Mesenchymal stem cell (in vitro differentiated cells and primary cell): Measurements from ENCODE around the gene AAK1.
A peak's percentile ranks its signal among the peaks of the same experiment; 100 is the strongest.

Experiments used
- DNase-seq: peaks from one replicate; pipeline ENCODE4 v3.0.0-alpha.2; 2013
- H2AFZ ChIP-seq: one replicate; pipeline ENCODE4 v1.6.1; 2013; ENCODE audit warnings: low read depth, mild to moderate bottlenecking, control low read depth, inconsistent platforms, low read length, moderate library complexity
- H2AK5ac ChIP-seq: 2 replicates; pipeline ENCODE4 v1.6.1; 2013; ENCODE audit warnings: low read length, moderate library complexity, mild to moderate bottlenecking, inconsistent platforms; ENCODE audit not compliant: severe bottlenecking
- H2BK120ac ChIP-seq: one replicate; pipeline ENCODE4 v1.6.1; 2013; ENCODE audit warnings: low read depth, mild to moderate bottlenecking, inconsistent platforms, low read length, moderate library complexity
- H2BK12ac ChIP-seq, 2 experiments: one replicate each; pipeline ENCODE4 v1.6.1; 2013; ENCODE audit warnings: inconsistent platforms in 2 of 2, low read length in 2 of 2, mild to moderate bottlenecking in 2 of 2, moderate library complexity in 2 of 2, control low read depth in 1 of 2
- H2BK15ac ChIP-seq: one replicate; pipeline ENCODE4 v1.6.1; 2013; ENCODE audit warnings: mild to moderate bottlenecking, low read depth, inconsistent platforms; ENCODE audit not compliant: poor library complexity, severe bottlenecking
- H2BK5ac ChIP-seq: 2 replicates; pipeline ENCODE4 v1.6.1; 2013; ENCODE audit warnings: low read depth, mild to moderate bottlenecking, low read length, control low read depth, inconsistent platforms; ENCODE audit not compliant: poor library complexity, severe bottlenecking
- H3K14ac ChIP-seq, 2 experiments: one replicate each; pipeline ENCODE4 v1.6.1; 2013; ENCODE audit warnings: inconsistent platforms in 2 of 2, low read length in 2 of 2, control low read depth in 1 of 2, mild to moderate bottlenecking in 1 of 2, moderate library complexity in 1 of 2
- H3K18ac ChIP-seq, 2 experiments: one replicate each; pipeline ENCODE4 v1.6.1; 2013; ENCODE audit warnings: inconsistent platforms in 2 of 2, low read length in 2 of 2, control low read depth in 1 of 2, low read depth in 1 of 2, mild to moderate bottlenecking in 1 of 2
- H3K23ac ChIP-seq, 2 experiments: one replicate each; pipeline ENCODE4 v1.6.1; 2013; ENCODE audit warnings: inconsistent platforms in 2 of 2, low read length in 2 of 2, mild to moderate bottlenecking in 2 of 2, moderate library complexity in 2 of 2, control low read depth in 1 of 2
- H3K27ac ChIP-seq: 2 replicates; pipeline ENCODE4 v1.5.1; 2013; ENCODE audit warnings: mild to moderate bottlenecking, moderate library complexity, low read length, control low read depth, inconsistent platforms; ENCODE audit not compliant: poor library complexity, severe bottlenecking
- H3K27me3 ChIP-seq, 2 experiments: 2 replicates each; pipeline versions ENCODE4 v1.6.1 to v1.7.0; 2013; ENCODE audit warnings: low read length in 2 of 2, mild to moderate bottlenecking in 2 of 2, moderate library complexity in 2 of 2, control low read depth in 1 of 2, inconsistent platforms in 1 of 2; ENCODE audit not compliant: control insufficient read depth in 1 of 2, insufficient read depth in 1 of 2
- H3K36me3 ChIP-seq, 2 experiments: 2 replicates each; pipeline versions ENCODE4 v1.6.1 to v1.7.0; 2013; ENCODE audit warnings: low read length in 2 of 2, control low read depth in 1 of 2, inconsistent platforms in 1 of 2, low read depth in 1 of 2, mild to moderate bottlenecking in 1 of 2; ENCODE audit not compliant: insufficient read depth in 2 of 2, control insufficient read depth in 1 of 2
- H3K4ac ChIP-seq, 2 experiments: one replicate each; pipeline ENCODE4 v1.6.1; 2013; ENCODE audit warnings: inconsistent platforms in 2 of 2, low read length in 2 of 2, mild to moderate bottlenecking in 2 of 2, moderate library complexity in 2 of 2, control low read depth in 1 of 2, low read depth in 1 of 2
- H3K4me1 ChIP-seq: 2 replicates; pipeline ENCODE4 v1.6.1; 2013; ENCODE audit warnings: low read depth, low read length, control low read depth; ENCODE audit not compliant: control insufficient read depth, insufficient read depth
- H3K4me2 ChIP-seq: 2 replicates; pipeline ENCODE4 v1.6.1; 2013; ENCODE audit warnings: low read length, mild to moderate bottlenecking, inconsistent platforms; ENCODE audit not compliant: poor library complexity, severe bottlenecking
- H3K4me3 ChIP-seq, 2 experiments: 2 replicates each; pipeline versions ENCODE4 v1.5.1 to v1.7.0; 2013; ENCODE audit warnings: low read length in 2 of 2, mild to moderate bottlenecking in 2 of 2, control low read depth in 1 of 2, low read depth in 1 of 2; ENCODE audit not compliant: insufficient read depth in 1 of 2
- H3K79me1 ChIP-seq: replicated peaks from 2 replicates; pipeline ENCODE4 v1.6.1; 2013; ENCODE audit warnings: mild to moderate bottlenecking, control low read depth, low read length, inconsistent platforms; ENCODE audit not compliant: poor library complexity, severe bottlenecking
- H3K9ac ChIP-seq: 2 replicates; pipeline ENCODE4 v1.7.0; 2013; ENCODE audit warnings: mild to moderate bottlenecking, low read length, moderate library complexity
- H3K9me3 ChIP-seq: 2 replicates; pipeline ENCODE4 v1.7.0; 2013; ENCODE audit warnings: mild to moderate bottlenecking, low read length; ENCODE audit not compliant: control insufficient read depth
- H4K8ac ChIP-seq: one replicate; pipeline ENCODE4 v1.6.1; 2013; ENCODE audit warnings: inconsistent platforms, mild to moderate bottlenecking, low read length, moderate library complexity
- H4K91ac ChIP-seq: one replicate; pipeline ENCODE4 v1.6.1; 2013; ENCODE audit warnings: mild to moderate bottlenecking, low read length, inconsistent platforms
- WGBS: methylation state at CpG from one replicate; pipeline ENCODE4 v1.1.7; 2013; ENCODE audit warnings: mixed read lengths; 5-methylcytosine and 5-hydroxymethylcytosine counted together

AAK1 gene

GRCh38 chr2:69438580-69438979, 205.0 kb downstream of the AAK1 start:
- no peaks in the 10 kb centered on the region for H3K9me3 ChIP-seq
- no peak overlapping the region for H3K4me2 ChIP-seq
- no peak overlapping the region for H3K4ac ChIP-seq
- H3K23ac ChIP-seq = no peak overlapping the region
- H2AK5ac ChIP-seq = peak overlapping the region; percentile 7
- no peak overlapping the region for H2AFZ ChIP-seq
- H2BK120ac ChIP-seq = no peak overlapping the region
- no peaks in the 10 kb centered on the region for H3K36me3 ChIP-seq
- H3K18ac ChIP-seq = no peak overlapping the region
- H3K4me3 ChIP-seq = no peak overlapping the region
- H4K91ac ChIP-seq = no peak overlapping the region
- H3K79me1 ChIP-seq = peaks cover 8% of the 10 kb centered on the region
- no peak overlapping the region for H2BK15ac ChIP-seq
- H3K27ac ChIP-seq = no peak overlapping the region
- H2BK12ac ChIP-seq = peak overlapping the region in 1 of 2 experiments; percentile 37
- H2BK5ac ChIP-seq = no peak overlapping the region
- WGBS = 100% methylated on average over 6 of the region's 6 CpGs
- no peak overlapping the region for H3K14ac ChIP-seq
- no peak for DNase-seq
- peaks cover 7% of the 10 kb centered on the region for H3K4me1 ChIP-seq
- no peaks in the 10 kb centered on the region for H3K27me3 ChIP-seq
- no peak overlapping the region for H4K8ac ChIP-seq
- H3K9ac ChIP-seq = peak overlapping the region; percentile 95

DNA sequence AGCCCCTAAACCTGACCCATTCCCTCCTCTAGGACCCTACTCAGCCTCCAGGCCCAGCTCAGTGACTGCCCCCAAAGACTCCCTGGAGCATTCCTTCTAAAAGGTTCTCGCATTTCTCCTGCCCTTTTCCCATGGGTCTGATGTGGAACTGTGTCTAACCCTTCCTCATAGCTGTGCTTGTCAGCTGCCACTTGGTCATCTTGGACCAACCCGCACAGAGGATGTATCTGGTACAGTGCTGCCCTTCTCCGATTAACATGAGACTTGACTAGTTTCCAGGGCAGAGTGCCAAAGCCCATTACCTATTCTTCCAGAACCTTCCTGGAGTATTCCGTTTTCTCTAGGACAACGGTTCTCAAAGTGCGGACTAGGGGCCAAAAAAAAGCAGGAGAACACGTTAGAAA, 205.8 kb downstream of the AAK1 start:
- Histone ChIP-seq H2BK15ac (no peak overlapping the region), H3K14ac (no peak overlapping the region), H2AK5ac (no peak overlapping the region), H2BK12ac (no peak overlapping the region), H3K36me3 (no peaks in the 10 kb centered on the region), H2BK5ac (no peak overlapping the region), H2AFZ (peak overlapping the region; percentile 56), H3K18ac (peak overlapping the region; percentile 22 to 87), H3K4ac (peak overlapping the region; percentile 2 to 93), H3K27me3 (no peaks in the 10 kb centered on the region), H3K79me1 (peaks cover 10% of the 10 kb centered on the region), H4K8ac (peak overlapping the region; percentile 98), H3K27ac (peak overlapping the region; percentile 69), H2BK120ac (no peak overlapping the region), H3K9me3 (no peaks in the 10 kb centered on the region), H3K4me3 (peak overlapping the region; percentile 89 to 94), H3K9ac (peak overlapping the region; percentile 95), H4K91ac (peak overlapping the region; percentile 95), H3K23ac (no peak overlapping the region), H3K4me2 (peak overlapping the region; percentile 52), H3K4me1 (peaks cover 7% of the 10 kb centered on the region)
- no peak for DNase-seq
- WGBS = 85% methylated on average over 7 of the region's 7 CpGs

- H3K9me3 ChIP-seq = no peaks in the 10 kb centered on the region
- peak within 1 kb of the TSS; percentile 62 for H2BK15ac ChIP-seq
- peak within 1 kb of the TSS; percentile 92 for H2AFZ ChIP-seq
- no peaks in the 10 kb centered on the region for H3K27me3 ChIP-seq
- peak within 1 kb of the TSS; percentile 24 for H2BK5ac ChIP-seq
- peak; percentile 97 for DNase-seq
- H3K14ac ChIP-seq = peak within 1 kb of the TSS in 1 of 2 experiments; percentile 98
- H2BK12ac ChIP-seq = no peak within 1 kb of the TSS
- peak within 1 kb of the TSS; percentile 89 to 94 for H3K4me3 ChIP-seq
- peak within 1 kb of the TSS; percentile 95 for H3K9ac ChIP-seq
- peaks cover 10% of the 10 kb centered on the region for H3K79me1 ChIP-seq
- H3K18ac ChIP-seq = peak within 1 kb of the TSS; percentile 87 to 98
- H3K4me2 ChIP-seq = peak within 1 kb of the TSS; percentile 92
- H3K4me1 ChIP-seq = peaks cover 7% of the 10 kb centered on the region
- H2AK5ac ChIP-seq = peak within 1 kb of the TSS; percentile 45
- WGBS = 1% methylated on average over 60 of the region's 60 CpGs
- no peak within 1 kb of the TSS for H2BK120ac ChIP-seq
- peaks cover 0 to under 1% of the 10 kb centered on the region in 2 experiments for H3K36me3 ChIP-seq
- peak within 1 kb of the TSS; percentile 93 to 99 for H3K4ac ChIP-seq
- peak within 1 kb of the TSS; percentile 95 for H4K91ac ChIP-seq
- H3K27ac ChIP-seq = peak within 1 kb of the TSS; percentile 69
- H3K23ac ChIP-seq = no peak within 1 kb of the TSS
- peak within 1 kb of the TSS; percentile 98 for H4K8ac ChIP-seq
Observed at GRCh38 chr2:69436938-69437750, 206.4 kb downstream of the AAK1 start, which contains the start of gene NFU1. Gene NFU1 (minus strand): TSS chr2:69437435. CDS start chr2:69437422, 13 bp downstream.

DNA sequence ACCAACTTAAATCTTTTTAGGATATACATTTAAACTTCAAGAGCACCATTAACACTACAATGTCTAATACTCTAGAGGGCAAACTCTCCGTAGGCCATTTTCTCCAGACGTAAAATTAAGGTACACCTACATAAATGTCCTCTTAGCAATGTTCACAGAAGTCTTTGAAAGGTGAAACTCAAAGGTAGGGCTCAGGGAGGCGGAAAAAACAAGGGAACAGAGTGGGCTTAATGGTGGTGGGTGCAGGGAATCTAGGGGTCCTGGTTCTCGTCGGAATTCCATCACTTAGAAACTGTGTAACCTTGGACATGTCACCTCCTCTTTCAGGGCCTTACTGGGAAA, 207.0 kb downstream of the AAK1 start:
- Histone ChIP-seq H3K79me1 (peaks cover 10% of the 10 kb centered on the region), H3K27ac (peak overlapping the region; percentile 61), H3K4me2 (peak overlapping the region; percentile 92), H2BK15ac (no peak overlapping the region), H3K9me3 (no peaks in the 10 kb centered on the region), H3K4ac (peak overlapping the region in 1 of 2 experiments; percentile 99), H2AFZ (peak overlapping the region; percentile 92), H3K27me3 (no peaks in the 10 kb centered on the region), H3K36me3 (peaks cover 0 to 6% of the 10 kb centered on the region in 2 experiments), H3K14ac (peak overlapping the region in 1 of 2 experiments; percentile 39), H4K91ac (peak overlapping the region; percentile 21), H4K8ac (peak overlapping the region; percentile 49), H2BK12ac (no peak overlapping the region), H3K4me1 (peaks cover 7% of the 10 kb centered on the region), H3K4me3 (peak overlapping the region; percentile 89 to 94), H3K18ac (peak overlapping the region; percentile 78 to 98), H2AK5ac (peak overlapping the region; percentile 45), H2BK120ac (no peak overlapping the region), H2BK5ac (peak overlapping the region; percentile 24), H3K23ac (no peak overlapping the region), H3K9ac (peak overlapping the region; percentile 95)
- DNase-seq = no peak
- WGBS = 5% methylated on average over 3 of the region's 5 CpGs
